Activated CD8-positive, alpha-beta T cell treated with anti-CD3 and anti-CD28 coated beads, Interleukin-2, amount 10 ng/mL, durations not matched to agents 7 days and 5 days (primary cell): ENCODE results near the gene MALT1. TPM values are rescaled to one million over a fixed set of nuclear protein-coding genes. Genes with fewer than 3 reads are reported as not detected.
"Not testable (repeated sequence)": the region's sequence is repeated elsewhere in the genome, so short reads cannot be mapped to it uniquely, and the experiment has no call there.

Source experiments
- ATAC-seq: fragments of 150-1000 bp; cut with Tn5 transposase; one replicate; pipeline ENCODE4 v1.10.0; 2021; ENCODE audit warnings: moderate library complexity
- CTCF ChIA-PET: fragments of 350-600 bp; sonication (Branson Sonifier 250); formaldehyde crosslinking; loops from one replicate; lab custom pipeline; 2021; ENCODE audit warnings: antibody characterized with exemption; lab: Charles Lee
- POLR2A ChIA-PET: fragments of 350-600 bp; sonication (Branson Sonifier 250); formaldehyde crosslinking; loops from one replicate; lab custom pipeline; 2021; ENCODE audit warnings: antibody characterized with exemption; lab: Charles Lee
- DNase-seq: peaks from one replicate; pipeline ENCODE4 v3.0.0-alpha.2; 2020
- H3K27ac Mint-ChIP-seq: one replicate; pipeline ENCODE4 v1.8.0; 2021; ENCODE audit warnings: mild to moderate bottlenecking, mixed read lengths
- H3K27me3 Mint-ChIP-seq: one replicate; pipeline ENCODE4 v1.8.0; 2021; ENCODE audit warnings: low read depth, mixed read lengths
- H3K36me3 Mint-ChIP-seq: one replicate; pipeline ENCODE4 v1.8.0; 2021; ENCODE audit warnings: low read depth, mixed read lengths
- H3K4me1 Mint-ChIP-seq: one replicate; pipeline ENCODE4 v1.8.0; 2021; ENCODE audit warnings: low read depth, mixed read lengths
- H3K4me3 Mint-ChIP-seq: one replicate; pipeline ENCODE4 v1.8.0; 2021; ENCODE audit warnings: mild to moderate bottlenecking, mixed read lengths
- H3K9me3 Mint-ChIP-seq: one replicate; pipeline ENCODE4 v1.8.0; 2022; ENCODE audit warnings: mixed read lengths; ENCODE audit not compliant: insufficient read depth
- total RNA-seq, 2 experiments: library from RNA; stranded (reverse); gene quantifications; one replicate each; pipeline ENCODE4 v1.2.3, GENCODE V29; 2021

Gene MALT1
- total RNA-seq, 2 experiments from 2014 or later = 52.7 to 57.1 TPM

DNA sequence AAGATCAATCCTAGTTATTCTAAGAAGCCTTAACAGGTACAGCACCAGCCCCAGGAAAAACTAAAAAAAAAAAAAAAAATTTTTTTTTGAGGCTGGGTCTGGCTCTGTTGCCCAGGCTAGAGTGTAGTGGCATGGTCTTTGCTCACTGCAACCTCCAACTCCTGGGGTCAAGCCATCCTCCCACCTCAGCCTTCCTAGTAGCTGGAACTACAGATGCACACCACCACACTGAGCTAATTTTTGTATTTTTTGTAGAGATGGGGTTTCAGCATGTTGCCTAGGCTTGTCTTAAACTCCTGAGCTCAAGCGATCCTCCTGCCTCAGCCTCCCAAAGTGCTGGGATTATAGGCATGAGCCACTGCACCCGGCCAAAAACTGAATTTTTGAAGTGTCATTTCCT is 32.0 kb upstream of the MALT1 start:
- DNase-seq (no peak), ATAC-seq (no peak)
- Mint-ChIP-seq H3K4me1 (peaks cover 13% of the 10 kb centered on the region), H3K27me3 (no peaks in the 10 kb centered on the region), H3K4me3 (no peak overlapping the region), H3K36me3 (no peaks in the 10 kb centered on the region), H3K9me3 (no peaks in the 10 kb centered on the region), H3K27ac (no peak overlapping the region)
- CTCF ChIA-PET = interaction anchor here (1.0 kb wide), 1 partner anchor 32 kb away, joined by 3 read pairs; no protein-coding TSS in a partner anchor
- POLR2A ChIA-PET = no interaction called here

DNA sequence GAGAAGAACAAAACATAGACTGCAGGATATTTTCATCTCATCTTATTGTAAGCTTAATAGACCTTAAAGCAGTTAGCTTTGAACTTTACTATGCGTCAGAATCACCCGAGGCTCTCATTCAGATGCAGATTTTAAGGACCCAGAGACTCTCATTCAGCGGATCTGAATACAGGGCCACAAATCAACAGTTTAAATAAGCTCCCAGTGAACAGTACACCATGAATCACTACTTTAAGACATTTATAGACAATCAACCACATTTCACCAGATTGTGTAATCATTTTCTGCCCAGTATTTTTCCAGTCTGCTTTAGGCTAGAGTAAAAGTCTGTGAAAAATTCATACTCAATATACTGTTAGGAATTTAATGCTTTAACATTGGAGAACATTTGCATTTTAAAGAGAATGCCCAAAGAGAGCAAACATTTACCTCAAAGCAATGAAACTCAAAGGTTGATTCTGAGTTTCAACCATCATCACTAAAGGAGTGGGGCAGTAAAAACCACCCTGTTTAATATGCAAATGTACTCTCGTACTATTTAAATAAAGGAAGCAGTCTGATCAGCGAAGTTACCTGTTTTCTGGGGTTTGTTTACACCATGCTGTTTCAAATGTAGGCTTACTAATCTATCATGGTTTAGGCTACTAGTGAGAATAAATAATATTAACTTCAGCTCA is 31.4 kb upstream of the MALT1 start:
- Mint-ChIP-seq H3K4me1 (peaks cover 10% of the 10 kb centered on the region), H3K27ac (no peak overlapping the region), H3K27me3 (no peaks in the 10 kb centered on the region), H3K4me3 (no peak overlapping the region), H3K36me3 (no peaks in the 10 kb centered on the region), H3K9me3 (no peaks in the 10 kb centered on the region)
- POLR2A ChIA-PET = no interaction called here
- ATAC-seq (no peak), DNase-seq (no peak)
- CTCF ChIA-PET = interaction anchor here (0.5 to 1.0 kb wide), 2 partner anchors 32 to 124 kb away, joined by 3 read pairs; no protein-coding TSS in a partner anchor

DNA sequence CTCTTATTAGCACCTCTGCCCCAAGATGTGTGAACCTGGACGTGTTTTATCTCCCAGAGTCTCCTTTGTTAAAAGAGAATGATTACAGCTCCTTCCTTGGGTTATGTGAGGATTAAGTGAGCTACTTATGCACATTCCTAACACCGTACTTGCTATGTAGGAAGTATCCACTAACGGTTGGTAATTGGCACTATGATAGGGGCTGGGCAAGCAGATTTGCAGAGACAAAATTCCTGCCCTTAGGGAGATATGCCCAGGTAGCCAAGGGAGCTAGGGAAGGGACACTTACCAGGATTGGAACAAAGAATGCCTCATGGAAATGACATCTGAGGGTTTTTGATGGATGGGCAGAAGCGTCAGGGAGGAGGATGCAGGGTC is 30.8 kb upstream of the MALT1 start:
- Mint-ChIP-seq H3K36me3 (no peaks in the 10 kb centered on the region), H3K27ac (no peak overlapping the region), H3K4me3 (no peak overlapping the region), H3K4me1 (peaks cover 9% of the 10 kb centered on the region), H3K9me3 (no peaks in the 10 kb centered on the region), H3K27me3 (no peaks in the 10 kb centered on the region)
- ATAC-seq = no peak
- CTCF ChIA-PET = interaction anchor here (0.5 to 1.0 kb wide), 2 partner anchors 31 to 124 kb away, joined by 3 read pairs; no protein-coding TSS in a partner anchor
- POLR2A ChIA-PET = no interaction called here
- DNase-seq = no peak

DNA sequence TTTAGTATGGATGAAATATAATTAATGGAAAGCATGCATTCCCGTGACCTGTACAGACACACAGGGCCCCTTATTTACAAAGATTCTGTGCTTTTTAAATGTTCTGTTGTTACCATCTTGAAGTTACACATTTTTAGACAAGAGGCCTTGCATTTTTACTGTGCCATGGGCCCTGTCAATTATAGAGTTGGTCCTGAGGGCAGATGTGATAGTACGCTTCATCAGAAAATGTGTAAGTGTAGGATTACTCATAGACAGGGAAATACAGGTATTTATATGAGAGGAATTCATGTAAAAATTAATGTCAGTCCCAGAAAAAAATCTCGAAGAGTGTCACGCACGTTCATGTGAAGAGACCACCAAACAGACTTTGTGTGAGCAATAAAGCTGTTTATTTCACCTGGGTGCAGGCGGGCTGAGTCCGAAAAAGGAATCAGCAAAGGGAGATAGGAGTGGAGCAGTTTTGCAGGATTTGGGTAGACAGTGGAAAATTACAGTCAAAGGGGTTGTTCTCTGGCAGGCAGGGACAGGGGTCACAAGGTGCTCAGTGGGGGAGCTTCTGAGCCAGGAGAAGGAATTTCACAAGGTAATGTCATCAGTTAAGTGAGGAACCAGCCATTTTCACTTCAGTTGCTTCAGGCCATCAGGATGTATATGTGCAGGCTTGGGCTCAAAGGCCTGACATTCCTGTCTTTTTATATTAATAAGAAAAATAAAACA is 30.2 kb upstream of the MALT1 start:
- POLR2A ChIA-PET = no interaction called here
- no peaks in the 10 kb centered on the region for H3K9me3 Mint-ChIP-seq
- no peaks in the 10 kb centered on the region for H3K36me3 Mint-ChIP-seq
- H3K27me3 Mint-ChIP-seq = no peaks in the 10 kb centered on the region
- H3K4me1 Mint-ChIP-seq = peaks cover 5% of the 10 kb centered on the region
- no peak for DNase-seq
- no peak overlapping the region for H3K27ac Mint-ChIP-seq
- ATAC-seq = no peak
- H3K4me3 Mint-ChIP-seq = no peak overlapping the region
- CTCF ChIA-PET = no interaction called here

DNA sequence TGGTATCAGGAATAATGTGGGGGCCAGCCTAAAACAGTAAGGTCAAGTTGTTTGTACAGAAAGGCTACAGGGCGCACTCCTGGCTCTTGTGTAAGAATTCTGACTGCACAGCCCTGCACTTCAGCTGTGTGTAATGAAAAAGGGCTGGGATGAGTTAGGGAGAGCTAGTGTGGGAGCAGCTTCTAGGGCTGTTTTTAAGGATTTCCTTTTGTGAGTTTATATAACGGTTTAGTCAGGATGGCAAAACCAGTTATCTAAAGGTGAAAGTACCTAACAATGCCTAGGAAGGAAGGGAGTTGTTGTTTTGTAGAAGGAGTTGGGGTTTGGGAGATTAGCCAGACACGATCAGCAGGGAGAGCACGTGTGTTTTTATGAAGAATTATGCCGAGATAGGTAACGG is 27.7 kb upstream of the MALT1 start:
- POLR2A ChIA-PET, ATAC-seq, H3K27ac Mint-ChIP-seq, H3K4me3 Mint-ChIP-seq, H3K4me1 Mint-ChIP-seq, H3K36me3 Mint-ChIP-seq, DNase-seq, CTCF ChIA-PET, H3K27me3 Mint-ChIP-seq: not testable (repeated sequence)
- peaks cover 11% of the 10 kb centered on the region for H3K9me3 Mint-ChIP-seq

DNA sequence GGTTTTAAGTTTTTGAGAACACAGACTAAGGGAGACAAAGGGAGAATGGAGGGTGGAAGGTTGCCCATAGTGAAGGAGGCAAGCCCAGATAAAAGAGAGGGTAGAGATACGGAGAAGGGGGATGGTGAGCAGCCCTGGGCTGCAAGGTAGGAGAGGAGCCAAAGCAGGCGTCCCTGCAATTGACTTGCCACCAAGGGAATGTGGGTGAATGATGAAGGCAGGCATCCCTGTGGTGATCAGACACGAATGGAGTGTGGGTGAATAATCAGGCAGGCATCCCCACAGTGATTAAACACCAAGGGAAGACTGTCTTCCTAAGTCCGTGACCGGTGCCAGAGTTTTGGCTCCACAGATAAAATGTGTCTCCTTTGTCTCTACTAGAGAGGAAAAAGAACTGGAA is 25.9 kb upstream of the MALT1 start:
- Mint-ChIP-seq H3K36me3 (peaks cover 4% of the 10 kb centered on the region), H3K4me3 (no peak overlapping the region), H3K9me3 (peaks cover 11% of the 10 kb centered on the region), H3K27ac (no peak overlapping the region), H3K4me1 (peaks cover 11% of the 10 kb centered on the region), H3K27me3 (no peaks in the 10 kb centered on the region)
- CTCF ChIA-PET = no interaction called here
- ATAC-seq = no peak
- POLR2A ChIA-PET = no interaction called here
- DNase-seq = no peak

DNA sequence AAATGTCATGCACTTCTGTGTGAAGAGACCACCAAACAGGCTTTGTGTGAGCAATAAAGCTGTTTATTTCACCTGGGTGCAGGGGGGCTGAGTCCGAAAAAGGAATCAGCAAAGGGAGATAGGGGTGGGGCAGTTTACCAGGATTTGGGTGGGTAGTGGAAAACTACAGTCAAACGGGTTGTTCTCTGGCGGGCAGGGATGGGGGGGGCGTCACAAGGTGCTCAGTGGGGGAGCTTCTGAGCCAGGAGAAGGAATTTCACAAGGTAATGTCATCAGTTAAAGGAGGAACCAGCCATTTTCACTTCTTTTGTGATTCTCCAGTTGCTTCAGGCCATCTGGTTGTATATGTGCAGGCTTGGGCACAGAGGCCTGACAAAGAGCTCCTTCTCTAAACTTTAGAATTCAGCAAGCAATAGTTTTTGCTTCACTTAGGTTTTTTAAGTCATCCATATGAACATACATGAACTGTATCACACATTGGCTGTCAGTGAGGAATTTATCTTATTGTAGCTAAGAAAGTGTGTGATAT is 24.9 kb upstream of the MALT1 start:
- Mint-ChIP-seq H3K9me3 (peaks cover 11% of the 10 kb centered on the region), H3K36me3 (peaks cover 4% of the 10 kb centered on the region), H3K27me3 (no peaks in the 10 kb centered on the region), H3K27ac (no peak overlapping the region), H3K4me1 (peaks cover 17% of the 10 kb centered on the region), H3K4me3 (no peak overlapping the region)
- DNase-seq = no peak
- ATAC-seq = no peak
- POLR2A ChIA-PET = interaction anchor here (1.4 kb wide), 1 partner anchor 25 kb away, joined by 8 read pairs; the partner anchor contains the start of gene MALT1
- CTCF ChIA-PET = interaction anchor here (1.6 kb wide), 1 partner anchor 12 kb away, joined by 3 read pairs; no protein-coding TSS in a partner anchor

DNA sequence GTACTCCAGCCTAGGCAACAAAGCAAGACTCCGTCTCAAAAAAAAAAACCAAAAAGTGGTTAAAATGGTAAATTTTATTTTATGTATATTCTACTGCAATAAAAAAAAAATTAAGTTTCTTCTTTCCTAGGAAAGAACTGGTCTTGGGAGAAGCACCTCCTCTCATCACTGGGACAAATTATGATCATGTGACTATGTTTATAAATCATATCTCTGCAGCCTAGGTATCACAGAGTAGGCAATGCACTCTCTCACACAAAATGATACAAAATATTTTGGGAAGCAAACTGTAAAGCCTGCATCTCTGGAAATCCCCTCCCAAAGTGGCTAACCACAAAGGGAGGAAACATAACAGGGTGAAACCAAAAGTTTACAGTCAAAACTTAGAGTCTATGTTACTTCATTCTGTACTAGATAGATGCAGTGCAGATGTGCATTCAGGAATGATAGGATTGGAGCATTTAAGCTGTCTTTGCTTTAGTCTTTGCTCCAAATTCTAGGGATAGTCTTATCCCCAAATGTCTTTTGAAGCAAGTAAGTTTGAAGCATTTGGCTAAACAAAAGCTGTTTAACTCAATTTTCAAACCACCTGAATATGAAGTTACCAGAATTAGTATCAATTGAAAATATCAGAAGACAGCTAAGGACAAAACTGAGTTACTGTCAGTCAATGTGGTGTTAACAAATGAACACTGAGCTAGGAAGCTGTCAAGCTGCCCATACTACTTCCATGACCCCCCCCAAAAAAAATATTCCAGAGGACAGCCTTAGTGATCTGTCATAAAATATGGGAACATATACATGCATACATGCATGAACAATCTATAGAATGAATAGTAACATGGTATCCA is 21.1 kb upstream of the MALT1 start:
- H3K27me3 Mint-ChIP-seq = no peaks in the 10 kb centered on the region
- peak; percentile 53 for DNase-seq
- peak overlapping the region; percentile 38 for H3K4me3 Mint-ChIP-seq
- POLR2A ChIA-PET = interaction anchor here (1.1 kb wide), 1 partner anchor 21 kb away, joined by 12 read pairs; the partner anchor contains the start of gene MALT1
- H3K36me3 Mint-ChIP-seq = peaks cover 18% of the 10 kb centered on the region
- H3K4me1 Mint-ChIP-seq = peaks cover 46% of the 10 kb centered on the region
- CTCF ChIA-PET = interaction anchor here (0.7 to 1.5 kb wide), 3 partner anchors 9 to 113 kb away, joined by 3 to 8 read pairs (median 5); no protein-coding TSS in a partner anchor
- H3K27ac Mint-ChIP-seq = peak overlapping the region; percentile 54
- H3K9me3 Mint-ChIP-seq = peaks cover 19% of the 10 kb centered on the region
- ATAC-seq = peak; percentile 86

DNA sequence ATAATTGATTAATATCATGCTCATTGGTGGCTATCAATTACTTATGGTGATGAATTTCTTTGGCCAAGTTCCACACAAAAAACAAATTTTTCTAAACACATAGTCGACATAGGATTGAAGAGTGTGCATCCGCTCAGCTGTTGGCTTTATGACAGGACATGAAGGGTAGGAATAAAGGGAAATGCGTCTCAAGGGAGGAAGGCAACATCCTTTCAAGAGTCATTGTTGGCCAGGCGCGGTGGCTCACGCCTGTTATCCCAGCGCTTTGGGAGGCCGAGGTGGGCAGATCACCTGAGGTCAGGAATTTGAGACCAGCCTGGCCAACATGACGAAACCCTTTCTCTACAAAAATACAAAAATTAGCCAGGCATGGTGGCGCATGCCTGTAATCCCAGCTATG is 20.4 kb upstream of the MALT1 start:
- Mint-ChIP-seq H3K4me1 (peaks cover 48% of the 10 kb centered on the region), H3K4me3 (peak overlapping the region; percentile 38)

DNA sequence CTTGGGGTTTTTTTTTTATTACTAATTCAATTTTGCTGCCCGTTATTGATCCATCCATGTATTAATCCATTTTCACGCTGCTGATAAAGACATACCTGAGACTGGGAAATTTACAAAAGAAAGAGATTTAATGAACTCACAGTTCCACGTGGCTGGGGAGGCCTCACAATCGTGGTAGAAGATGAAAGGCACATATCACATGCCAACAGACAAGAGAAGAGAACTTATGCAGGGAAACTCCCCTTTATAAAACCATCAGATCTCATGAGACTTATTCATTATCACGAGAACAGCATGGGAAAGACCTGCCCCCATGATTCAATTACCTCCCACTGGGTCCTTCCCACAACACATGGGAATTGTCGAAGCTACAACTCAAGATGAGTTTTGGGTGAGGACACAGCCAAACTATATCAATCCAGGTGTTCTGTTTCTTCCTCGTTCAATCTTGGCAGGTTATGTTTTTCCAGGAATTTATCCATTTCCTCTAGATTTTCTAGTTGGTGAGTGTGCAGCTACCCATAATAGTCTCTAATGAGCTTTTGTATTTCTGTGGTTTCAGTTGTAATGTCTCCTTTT is 18.0 kb upstream of the MALT1 start:
- H3K27me3 Mint-ChIP-seq, H3K27ac Mint-ChIP-seq, ATAC-seq, DNase-seq, CTCF ChIA-PET, H3K4me3 Mint-ChIP-seq: not testable (repeated sequence)
- Mint-ChIP-seq H3K9me3 (peaks cover 12% of the 10 kb centered on the region), H3K4me1 (peaks cover 69% of the 10 kb centered on the region), H3K36me3 (peaks cover 22% of the 10 kb centered on the region)
- POLR2A ChIA-PET = interaction anchor here (0.8 kb wide), 1 partner anchor 18 kb away, joined by 5 read pairs; the partner anchor contains the start of gene MALT1

More for the DNA sequence above, 20.4 kb upstream of the MALT1 start:
- Mint-ChIP-seq H3K9me3 (peaks cover 22% of the 10 kb centered on the region), H3K27ac (peak overlapping the region; percentile 6), H3K36me3 (peaks cover 22% of the 10 kb centered on the region)
- not testable (repeated sequence) for ATAC-seq, H3K27me3 Mint-ChIP-seq, DNase-seq
- ChIA-PET POLR2A (interaction anchor here (1.1 kb wide), 1 partner anchor 20 kb away, joined by 12 read pairs; the partner anchor contains the start of gene MALT1), CTCF (interaction anchor here (0.7 to 1.5 kb wide), 3 partner anchors 8 to 113 kb away, joined by 3 to 8 read pairs (median 5); no protein-coding TSS in a partner anchor)
